C4-2B (cell line): ENCODE data around the gene RASAL2.

ENCODE experiments used
- H3K27ac ChIP-seq: fragments of 450-650 bp; 2 replicates; pipeline ENCODE4 v1.5.1; 2017
- ZFX ChIP-seq: fragments of 450-650 bp; IDR thresholded peaks from 2 replicates; pipeline ENCODE4 v1.6.1; 2017
- TF ChIP-seq, protein P1 (sequence below): fragments of 450-650 bp; conservative IDR thresholded peaks from 2 replicates; pipeline ENCODE4 v1.5.1; 2017; ENCODE audit warnings: mild to moderate bottlenecking

Gene RASAL2

DNA sequence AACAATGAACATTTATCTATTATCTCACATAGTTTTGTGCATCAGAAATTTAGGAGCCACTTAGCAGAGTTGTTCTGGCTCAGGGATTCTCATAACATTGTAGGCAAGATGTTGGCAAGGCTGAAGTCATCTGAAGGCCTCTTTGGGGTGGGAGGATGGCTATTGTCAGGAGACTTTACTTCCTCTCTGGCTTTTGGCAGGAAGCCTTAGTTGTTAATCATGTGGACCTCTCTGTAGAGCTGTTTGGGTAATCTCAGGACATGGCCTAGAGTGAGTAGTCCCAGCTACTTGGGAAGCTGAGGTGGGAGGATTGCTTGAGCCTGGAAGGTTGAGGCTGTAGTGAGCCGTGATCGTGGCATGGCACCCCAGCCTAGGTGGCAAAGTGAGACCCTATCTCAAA, 40.2 kb downstream of the RASAL2 start:
- TF ChIP-seq, protein P1, sequence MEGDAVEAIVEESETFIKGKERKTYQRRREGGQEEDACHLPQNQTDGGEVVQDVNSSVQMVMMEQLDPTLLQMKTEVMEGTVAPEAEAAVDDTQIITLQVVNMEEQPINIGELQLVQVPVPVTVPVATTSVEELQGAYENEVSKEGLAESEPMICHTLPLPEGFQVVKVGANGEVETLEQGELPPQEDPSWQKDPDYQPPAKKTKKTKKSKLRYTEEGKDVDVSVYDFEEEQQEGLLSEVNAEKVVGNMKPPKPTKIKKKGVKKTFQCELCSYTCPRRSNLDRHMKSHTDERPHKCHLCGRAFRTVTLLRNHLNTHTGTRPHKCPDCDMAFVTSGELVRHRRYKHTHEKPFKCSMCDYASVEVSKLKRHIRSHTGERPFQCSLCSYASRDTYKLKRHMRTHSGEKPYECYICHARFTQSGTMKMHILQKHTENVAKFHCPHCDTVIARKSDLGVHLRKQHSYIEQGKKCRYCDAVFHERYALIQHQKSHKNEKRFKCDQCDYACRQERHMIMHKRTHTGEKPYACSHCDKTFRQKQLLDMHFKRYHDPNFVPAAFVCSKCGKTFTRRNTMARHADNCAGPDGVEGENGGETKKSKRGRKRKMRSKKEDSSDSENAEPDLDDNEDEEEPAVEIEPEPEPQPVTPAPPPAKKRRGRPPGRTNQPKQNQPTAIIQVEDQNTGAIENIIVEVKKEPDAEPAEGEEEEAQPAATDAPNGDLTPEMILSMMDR = no peak
- no peak for TF ChIP-seq ZFX
- H3K27ac ChIP-seq = no peak overlapping the region

GRCh38 chr1:178137238-178137637, 43.3 kb downstream of the RASAL2 start:
- no peak for TF ChIP-seq ZFX
- TF ChIP-seq, protein P1 = no peak
- H3K27ac ChIP-seq = no peak overlapping the region

GRCh38 chr1:178142806-178143205, 48.9 kb downstream of the RASAL2 start:
- no peak overlapping the region for H3K27ac ChIP-seq
- TF ChIP-seq, protein P1 = no peak
- no peak for TF ChIP-seq ZFX

- H3K27ac ChIP-seq = no peak overlapping the region
- TF ChIP-seq, protein P1 = no peak
- TF ChIP-seq ZFX = no peak
Observed at GRCh38 chr1:178143730-178144690, 50.1 kb downstream of the RASAL2 start.

DNA sequence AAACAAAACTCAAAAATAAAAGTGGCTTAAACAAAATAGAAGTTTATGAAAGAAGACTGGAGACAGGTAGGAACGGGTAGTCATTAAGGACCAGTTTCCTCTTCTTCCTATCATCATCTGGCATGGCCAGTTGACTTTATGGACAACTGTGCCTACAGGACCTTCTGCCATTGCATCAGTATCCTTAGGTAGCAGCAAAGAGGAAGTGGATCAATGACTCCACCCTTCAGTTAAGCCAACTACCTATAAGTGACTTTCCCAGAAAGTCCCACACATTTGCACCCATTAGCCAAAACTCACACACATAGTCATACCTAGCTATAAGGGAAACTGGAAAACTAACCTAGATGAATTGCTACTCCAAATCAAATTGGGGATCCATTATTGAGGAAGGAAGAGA, 51.7 kb downstream of the RASAL2 start:
- no peak for TF ChIP-seq ZFX
- TF ChIP-seq, protein P1 = no peak
- no peak overlapping the region for H3K27ac ChIP-seq

- no peak overlapping the region for H3K27ac ChIP-seq
- no peak for TF ChIP-seq ZFX
- TF ChIP-seq, protein P1 = no peak
Observed at GRCh38 chr1:178146436-178146835, 52.5 kb downstream of the RASAL2 start.

DNA sequence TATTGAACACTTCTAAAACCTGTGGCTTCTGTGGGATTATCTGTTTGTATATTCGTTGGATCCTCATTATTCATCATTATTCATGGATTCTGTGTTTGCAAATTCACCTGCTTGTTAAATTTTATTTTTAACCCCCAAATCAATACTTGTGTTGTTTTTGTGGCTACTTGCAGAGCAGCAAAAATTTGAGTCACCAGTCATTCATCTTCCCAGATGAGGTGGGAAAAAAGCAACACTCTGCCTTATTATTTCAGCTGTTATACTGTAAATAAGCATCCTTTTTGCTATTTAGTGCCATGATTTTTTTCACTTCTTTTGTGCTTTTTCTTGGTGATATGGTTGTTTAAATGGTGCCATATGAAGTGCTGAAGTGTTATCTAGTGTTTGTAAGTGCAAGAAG, 56.7 kb downstream of the RASAL2 start:
- no peak overlapping the region for H3K27ac ChIP-seq

More for the DNA sequence above, 56.7 kb downstream of the RASAL2 start:
- TF ChIP-seq, protein P1 = no peak
- TF ChIP-seq ZFX = no peak
